HCEC 1CT (cell line): Measurements from ENCODE around the gene RAB23.

ENCODE experiments used
- DNase-seq: peaks from one replicate; pipeline ENCODE4 v3.0.0-alpha.2; 2017

RAB23 gene

DNA sequence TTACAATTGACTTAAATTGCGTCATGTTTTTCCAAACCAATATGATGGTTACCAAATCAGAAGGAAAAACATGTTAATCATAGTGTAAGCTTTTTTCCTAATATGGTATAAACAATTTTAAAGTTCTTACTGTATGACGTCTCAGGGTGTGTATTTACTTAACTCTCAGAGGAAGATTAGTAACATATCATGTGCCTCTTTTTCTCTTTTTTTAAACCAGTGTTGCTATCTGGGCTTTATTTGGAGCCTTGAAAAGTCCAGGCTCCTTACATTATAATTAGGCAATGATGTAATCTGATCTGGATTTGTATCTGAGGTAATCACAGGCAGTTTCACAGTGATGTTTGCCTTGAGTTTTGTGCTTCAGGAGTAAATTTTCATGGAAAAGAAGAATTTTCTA lies 20.4 kb upstream of the RAB23 start:
- DNase-seq = peak; percentile 100

DNA sequence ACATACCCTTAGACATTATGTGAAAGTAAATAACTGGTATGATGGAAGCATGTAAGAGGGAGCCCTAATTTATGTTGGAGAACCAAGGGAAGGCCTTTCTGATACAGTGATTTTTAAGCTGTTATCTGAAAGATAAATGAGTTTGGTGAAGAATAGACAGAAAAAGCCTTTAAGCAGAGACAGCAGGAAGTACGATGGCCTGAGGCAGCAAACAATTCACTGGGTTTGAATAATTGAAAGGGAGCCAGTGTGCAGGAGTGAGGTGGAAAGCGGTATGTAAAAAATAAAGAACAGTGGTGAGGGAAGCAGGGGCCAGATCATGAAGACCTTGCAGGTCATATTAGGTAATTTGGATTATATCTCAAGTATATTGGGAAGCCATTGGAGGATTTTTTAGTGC lies 4.1 kb upstream of the RAB23 start:
- no peak for DNase-seq

DNA sequence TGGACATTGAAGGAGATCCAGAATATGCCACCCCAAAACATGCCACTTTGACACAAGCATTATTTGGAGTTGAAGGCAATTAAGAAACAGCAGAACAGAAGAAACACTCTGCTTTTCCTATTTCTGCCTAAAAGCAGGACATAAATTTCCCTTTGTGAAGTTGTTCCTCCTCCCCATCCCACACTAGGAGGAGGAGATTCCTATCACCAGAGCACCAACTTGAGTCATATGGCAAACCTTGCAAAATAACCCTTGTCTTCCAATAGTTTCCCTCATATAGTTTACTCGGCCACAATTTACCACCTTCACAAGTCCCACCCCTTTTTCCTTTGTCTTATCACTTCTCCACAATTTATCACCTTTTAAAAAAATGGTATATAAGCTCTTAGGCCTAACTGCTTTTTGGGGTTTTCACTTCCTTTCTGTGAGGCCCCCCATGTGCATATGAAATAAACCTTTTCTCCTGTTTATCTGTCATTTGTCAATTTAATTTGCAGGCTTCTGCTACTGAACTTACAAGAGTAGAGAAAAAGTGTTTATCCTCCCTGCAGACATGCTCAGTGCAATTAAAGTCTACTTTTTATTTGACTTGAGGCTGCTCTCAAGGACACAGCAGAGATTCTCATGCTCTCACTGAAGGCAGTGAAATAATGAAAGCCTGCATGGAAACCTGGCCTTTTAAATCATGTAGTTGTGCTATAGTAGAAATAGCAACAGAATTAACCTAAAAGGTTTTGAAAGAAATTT lies 2.8 kb upstream of the RAB23 start:
- peak; percentile 70 for DNase-seq

DNA sequence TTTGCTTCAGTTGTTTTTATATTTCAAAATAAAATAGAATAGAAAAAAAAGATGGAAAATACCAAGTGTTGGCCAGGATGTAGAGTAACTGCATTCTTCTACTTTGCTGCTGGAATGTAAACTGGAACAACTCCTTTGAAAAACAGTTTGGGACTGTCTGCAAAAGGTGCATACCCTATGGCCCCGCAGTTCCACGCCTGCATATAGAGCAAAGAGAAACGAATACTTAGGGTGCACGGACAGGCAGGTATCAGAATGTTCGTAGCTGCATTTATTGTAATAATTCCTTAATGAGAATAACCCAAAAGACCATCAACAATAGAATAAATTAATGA lies 603 bp upstream of the RAB23 start:
- DNase-seq = peak; percentile 13

DNA sequence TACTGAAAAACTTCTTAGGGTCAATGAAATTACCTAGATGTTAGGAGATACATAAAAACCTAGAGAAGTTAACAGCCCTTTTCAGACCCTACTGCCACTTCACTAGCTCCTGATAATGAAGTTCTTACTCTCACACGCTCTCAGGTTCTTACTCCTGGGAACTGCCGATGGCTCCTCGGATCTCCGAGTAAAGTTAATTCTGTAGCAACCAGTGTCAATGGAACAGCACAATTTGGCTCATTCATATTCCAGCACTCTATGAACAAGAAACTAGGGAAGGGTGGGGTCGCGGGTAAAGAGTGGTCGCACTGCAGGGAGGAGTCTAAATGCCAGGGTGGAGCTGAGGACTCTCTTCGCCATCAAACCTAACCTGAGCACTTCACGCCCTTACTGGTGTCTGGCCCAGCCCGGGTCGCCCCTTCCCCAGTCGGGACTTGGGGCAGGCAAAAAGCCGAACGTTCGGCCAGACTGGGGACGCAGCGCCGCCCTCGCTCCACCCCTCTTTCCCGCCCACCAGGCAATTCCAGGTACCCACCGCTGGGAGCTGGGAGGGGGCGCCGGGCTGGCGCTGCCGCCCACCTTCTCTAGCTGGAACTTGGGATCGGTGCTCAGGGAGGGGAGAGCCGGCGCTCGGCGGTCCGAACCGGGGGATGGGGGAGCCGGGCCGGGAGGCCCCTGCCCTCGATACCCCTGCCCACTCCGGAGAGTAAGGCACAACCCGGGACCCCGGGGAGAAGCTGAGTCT lies 744 bp downstream of the RAB23 start:
- peak; percentile 77 for DNase-seq

DNA sequence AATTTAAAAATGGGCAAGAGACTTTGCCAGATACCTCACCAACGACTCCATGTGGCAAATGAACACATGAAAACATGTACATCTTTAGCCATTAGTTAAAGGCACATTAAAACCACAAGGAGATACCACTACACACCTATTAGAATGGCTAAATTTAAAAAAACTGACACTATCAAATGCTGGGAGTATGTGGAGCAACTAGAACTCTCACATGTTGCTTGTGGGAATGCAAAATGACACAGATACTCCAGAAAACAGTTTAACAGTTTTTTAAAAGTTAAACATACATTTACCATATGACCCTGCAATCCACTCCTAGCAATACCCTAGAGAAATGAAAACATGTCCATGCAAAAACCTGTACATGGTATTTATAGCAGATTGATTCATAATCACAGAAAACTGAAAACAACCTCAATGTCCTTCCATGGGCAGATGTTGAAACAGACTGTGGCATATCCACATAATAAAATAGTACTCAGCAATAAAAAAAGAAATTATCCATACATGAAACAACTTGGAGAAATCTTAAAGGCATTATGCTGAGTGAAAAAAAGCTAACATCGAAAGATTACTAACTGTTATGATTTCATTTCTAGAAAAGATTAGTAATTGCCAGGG lies 1.9 kb downstream of the RAB23 start:
- no peak for DNase-seq

DNA sequence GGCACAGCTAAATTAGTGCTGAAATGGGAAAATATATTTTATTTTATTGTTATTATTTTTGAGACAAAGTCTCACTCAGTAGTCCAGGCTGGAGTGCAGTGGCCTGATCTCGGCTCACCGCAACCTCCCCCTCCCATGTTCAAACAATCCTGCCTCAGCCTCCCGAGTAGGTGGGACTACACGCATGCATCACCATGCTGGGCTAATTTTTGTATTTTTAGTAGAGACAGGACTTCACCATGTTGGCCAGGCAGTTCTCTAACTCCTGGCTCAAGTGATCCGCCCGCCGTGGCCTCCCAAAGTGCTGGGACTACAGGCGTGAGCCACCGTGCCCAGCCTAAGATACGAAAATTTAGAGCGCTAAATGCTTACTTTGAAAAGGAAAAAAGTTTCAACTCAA lies 4.8 kb downstream of the RAB23 start:
- no peak for DNase-seq

DNA sequence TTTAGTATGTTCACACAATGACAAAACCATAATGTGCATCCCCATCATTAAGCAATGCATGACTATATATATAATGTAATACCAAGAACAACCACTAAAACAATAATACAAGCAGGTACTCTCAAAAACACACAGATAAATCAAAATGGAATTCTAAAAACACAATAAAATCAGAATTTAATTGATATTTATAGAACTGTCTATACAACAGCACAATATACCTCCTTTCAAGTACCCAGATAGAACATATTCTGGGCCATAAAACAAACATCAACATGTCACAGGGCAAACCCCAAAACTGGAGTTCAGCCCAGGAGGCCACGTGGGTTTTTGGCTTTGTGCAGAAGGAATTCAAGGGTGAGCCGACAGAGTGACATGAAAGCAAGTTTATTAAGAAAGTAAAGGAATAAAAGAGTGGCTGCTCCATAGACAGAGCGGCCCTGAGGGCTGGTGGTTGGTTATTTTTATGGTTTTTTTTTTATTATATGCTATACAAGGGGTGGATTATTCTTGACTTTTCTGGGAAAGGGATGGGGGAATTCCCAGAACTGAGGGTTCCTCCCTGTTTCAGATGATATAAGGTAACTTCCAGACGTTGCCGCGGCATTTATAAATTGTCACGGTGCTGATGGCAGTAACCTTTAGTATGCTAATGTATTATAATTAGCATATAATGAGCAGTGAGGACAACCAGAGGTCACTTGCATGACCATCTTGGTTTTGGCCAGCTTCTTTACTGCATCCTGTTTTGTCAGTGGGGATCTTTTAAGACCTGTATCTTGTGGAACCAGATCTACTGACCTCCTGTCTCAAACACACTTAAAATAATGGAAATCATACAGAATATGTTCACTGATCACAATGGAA lies 5.6 kb downstream of the RAB23 start:
- DNase-seq = peak; percentile 54

DNA sequence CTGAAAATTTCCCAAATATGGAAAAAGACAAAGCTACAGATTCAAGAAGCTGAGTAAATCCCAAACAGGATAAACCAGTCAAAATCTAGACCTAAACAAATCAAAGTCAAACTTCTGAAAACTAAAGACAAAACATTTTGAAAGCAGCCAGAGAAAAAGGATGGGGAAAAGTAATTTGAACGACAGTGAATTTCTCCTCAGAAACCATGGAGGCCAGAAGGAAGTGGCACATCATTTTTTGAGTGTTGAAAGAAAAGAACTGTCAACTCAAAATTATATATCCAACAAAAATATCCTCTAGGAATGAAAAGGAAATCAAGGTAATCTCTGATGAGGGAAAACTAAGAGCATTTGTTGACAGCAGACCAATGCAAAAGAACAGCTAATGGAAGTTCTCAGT lies 6.8 kb downstream of the RAB23 start:
- no peak for DNase-seq

DNA sequence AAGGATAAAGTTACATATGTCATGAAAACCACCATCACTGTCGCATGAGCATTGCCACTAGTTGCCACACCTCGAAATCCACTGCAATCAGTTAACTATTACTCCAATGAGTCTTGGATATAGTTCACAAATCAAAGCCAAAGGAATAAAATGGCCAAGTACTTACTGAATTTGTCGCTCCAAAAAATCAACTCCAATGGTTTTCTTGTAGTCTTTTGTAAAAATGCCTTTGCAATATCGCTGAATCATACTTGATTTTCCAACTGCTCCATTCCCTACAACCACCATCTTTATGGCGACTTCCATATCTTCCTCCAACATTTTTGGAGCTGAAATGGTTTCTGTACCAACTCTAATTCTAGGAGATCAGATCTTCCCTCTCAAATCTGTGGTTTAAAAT lies 12.0 kb downstream of the RAB23 start:
- no peak for DNase-seq

DNA sequence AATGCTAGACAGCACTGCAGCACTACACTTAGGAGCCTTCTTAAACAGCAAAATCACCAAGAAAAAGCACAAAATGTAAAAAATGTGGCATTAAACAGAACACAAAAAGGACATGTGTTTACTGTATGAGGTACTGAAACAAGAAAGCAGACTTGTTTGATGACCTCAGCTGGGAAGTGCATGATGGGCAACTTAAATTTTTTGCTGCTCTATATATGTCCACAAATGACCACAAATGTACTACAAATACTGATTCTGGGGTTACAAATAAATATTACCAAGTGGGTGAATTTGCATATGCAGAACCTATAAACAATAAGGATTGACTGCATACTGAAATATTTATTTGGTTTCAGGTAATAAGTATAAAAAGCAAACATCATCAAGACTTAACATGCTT lies 13.1 kb downstream of the RAB23 start:
- no peak for DNase-seq

DNA sequence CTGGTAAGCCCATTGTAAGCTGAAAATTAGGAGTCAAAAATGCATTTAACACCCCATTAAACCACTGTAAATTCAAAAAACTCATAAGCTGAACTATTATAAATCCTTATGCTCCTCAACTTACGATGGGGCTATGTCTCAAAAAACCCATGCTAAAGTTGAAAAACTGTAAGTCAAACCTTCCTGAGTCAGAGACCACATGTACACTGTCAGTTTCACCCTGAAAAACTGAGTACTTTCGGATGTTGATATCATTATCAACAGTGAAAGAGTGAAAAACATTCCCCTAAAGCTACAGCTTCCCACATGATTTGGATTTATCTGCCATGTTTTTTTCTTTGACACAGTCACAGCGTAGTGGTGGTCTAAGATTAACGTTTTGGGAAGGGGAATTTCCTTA lies 14.2 kb downstream of the RAB23 start:
- DNase-seq = no peak

DNA sequence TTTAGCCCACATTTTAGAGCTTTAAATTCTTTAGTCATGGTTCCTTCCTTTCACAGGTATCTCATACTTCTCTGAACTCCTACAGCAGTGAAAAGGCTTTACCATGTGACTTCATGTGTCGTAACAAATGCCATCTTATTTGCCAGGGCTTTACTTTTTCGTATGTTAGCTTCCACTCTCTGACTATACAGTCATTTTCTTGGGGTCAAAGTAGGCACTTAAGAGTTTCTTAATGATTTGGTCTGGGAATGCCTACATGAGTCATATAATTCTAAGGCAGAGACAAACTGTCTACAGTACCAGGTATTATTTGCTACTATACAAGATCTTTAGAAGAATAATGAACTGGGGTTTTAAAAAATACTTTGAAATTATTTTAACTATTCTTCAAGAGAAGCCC lies 15.0 kb downstream of the RAB23 start:
- peak; percentile 68 for DNase-seq

DNA sequence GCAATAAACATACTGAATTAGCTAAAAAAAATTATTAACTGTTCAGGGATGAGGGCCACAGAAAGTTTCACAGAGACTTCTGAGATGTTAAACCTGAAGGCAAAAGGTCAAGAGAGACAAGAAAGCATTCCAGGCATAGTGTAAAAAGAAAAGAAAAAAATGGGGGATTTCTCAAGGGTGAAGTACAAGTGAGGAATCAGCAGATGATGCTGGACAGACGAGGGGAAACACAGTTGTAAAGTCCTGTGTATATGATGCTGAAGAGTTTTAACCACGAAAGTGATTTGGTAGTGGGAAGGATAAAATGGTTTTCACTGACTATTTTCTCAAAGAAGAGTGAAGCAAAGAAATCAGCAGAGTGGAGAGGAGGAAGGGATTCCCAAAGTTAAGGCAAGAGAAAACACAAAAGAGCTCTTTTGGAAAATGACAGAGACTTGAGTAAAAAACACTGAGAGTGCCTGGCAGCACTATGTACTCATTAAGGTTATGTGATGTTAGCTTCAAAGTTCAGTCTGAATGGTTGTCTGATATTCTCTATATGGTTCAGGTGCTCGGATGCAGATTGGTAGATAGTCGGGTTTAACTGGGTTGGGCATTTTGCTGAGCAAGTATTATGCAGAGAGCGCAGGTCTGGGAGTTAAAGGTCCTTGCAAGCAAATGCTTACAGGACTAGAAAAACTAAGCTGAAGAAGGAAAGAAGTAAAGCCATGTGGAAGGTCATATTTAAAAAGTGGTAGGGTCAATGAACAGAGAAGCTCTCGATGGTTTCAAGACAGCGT lies 16.4 kb downstream of the RAB23 start:
- no peak for DNase-seq

DNA sequence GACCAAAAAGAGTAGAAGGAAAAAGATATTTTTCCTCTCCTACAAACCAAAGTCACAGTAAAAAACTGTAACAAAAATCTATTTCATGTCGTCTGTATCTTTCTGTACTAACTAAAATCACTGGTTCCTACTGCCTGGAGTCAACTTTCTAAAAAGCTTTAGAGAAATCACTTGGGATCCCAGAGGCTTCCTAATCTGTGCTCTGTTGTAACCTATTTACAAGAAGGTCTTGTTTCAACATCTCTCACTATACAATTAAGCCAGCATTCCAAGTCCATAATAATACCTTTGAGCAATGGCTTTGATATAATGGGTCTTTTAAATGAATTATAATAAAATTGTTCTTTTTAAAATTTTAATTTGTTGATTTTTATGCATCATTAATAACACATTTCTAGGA lies 20.4 kb downstream of the RAB23 start:
- no peak for DNase-seq

DNA sequence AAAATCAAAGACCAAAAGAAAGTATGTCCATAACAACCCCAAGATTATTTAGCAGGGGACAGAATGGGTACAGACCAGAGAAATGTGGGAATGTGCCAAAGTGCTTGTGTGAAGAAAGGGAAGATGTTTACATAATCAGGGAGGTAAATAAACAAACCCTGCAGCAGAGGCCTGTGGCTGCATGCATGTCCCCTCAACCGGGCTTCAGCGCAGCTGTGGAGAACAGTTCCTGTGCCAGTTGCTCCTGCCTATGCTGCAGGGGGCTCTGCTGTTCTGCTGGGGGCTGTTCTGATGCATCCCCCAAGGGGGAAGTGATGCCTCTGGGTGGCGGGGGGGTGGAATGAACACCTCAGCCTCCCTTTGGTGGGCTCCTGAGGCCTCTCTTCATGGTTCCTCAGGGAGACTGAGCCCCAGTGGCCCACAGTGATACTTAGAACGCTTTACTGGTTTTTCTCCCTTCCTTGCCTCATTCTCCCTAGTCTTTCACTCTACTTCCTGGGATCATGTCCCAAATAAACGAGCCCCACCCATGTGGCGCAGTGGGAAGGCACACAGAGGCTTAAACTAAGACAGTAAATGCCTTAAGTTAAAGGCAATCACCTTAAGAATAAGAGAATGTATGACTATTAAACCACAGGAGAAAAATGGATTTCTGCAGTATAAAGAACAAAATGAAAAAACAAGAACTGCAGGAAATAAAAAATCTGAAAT lies 23.0 kb downstream of the RAB23 start:
- DNase-seq = no peak

DNA sequence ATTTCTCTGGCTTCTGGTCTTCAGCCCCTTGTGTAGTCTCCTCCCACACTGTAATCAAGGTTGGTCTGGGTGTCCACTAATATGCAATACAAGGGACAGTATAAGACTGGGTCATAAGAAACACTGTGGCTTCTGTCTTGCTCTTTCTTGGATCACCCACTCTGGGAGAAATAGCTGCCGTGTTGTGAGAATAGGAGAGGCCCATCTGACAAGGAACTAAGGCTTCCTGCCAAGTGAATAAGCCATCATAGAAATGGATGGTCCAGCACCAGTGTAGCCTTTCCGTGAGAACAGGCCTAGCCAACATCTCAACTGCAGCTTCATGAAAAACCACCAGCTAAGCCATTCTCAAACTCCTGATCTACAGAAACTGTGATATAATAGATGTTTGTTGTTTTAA lies 26.6 kb downstream of the RAB23 start:
- no peak for DNase-seq

DNA sequence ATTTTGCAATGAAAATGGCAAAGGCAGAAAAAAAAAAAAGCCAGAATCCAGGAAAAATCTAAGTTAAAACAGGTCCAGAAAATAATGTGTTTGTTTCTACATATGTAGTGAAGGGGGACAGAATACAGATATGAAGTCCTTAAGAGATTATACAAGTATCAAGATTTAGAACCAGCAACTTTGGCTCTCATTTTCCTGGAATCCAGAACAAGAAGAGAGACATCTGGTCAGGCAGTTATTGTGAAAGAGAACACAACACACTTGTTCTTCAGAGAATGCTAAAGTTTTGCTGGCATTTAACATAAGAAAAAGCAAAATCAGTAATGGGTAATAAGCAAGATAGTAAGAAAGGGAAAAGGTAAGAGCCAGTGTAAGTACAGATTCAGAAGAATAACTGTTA lies 28.9 kb downstream of the RAB23 start:
- DNase-seq = no peak

DNA sequence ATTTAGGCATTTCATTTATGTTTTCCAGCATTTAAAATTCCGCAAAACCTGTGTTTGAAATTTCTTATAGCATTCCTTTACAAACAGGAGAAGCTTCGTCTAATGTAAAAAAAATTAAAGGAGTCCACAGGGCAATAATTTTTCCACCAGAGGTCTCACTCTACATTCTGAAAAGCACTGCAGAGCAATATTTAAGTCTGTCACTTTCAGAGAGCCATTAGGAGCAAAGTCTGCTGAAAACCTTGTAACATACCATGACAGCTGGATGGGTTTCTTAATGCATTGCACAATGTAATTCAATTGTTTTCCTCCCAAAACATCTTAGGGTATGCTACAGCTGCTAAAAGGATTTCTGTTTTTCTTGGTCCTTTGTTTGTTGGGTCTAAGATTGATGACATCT lies 32.0 kb downstream of the RAB23 start:
- DNase-seq = peak; percentile 69

DNA sequence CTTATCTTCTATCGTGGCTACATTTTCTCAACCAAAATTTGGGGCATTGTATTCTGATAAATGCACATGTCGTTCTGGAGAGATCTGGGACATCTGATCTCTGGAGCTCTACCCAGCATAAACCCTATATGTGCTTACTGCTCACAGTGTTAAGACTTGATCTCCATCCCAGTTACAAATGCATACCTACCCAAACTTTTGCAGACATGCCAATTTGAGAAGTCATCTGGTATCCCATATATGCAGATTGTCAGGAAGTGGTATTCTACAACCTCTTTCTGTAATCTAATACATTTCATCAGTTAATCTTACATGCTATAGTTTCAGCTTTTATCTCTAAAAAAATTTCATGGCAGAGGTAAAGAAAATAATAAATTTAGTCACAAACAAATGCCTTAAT lies 38.8 kb downstream of the RAB23 start:
- DNase-seq = no peak

DNA sequence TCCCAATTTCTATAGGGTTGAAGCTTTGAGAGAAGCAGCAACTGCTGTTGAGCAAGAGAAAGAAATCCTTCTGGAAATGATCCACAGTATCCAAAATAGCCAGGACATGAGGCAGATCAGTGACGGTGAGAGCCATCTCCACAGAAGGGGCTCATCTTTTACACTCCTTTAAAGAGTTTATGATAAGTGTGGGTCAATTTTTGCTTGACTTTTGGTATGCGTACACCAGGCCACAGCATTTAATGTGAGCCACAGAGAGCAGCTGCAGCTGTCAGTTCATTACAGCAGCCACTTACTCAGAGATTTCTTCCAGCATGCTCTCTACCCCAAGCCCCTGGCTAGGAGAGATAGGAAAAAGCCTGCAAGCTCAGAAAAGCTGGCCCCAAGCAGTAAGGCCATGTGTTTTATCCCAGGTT lies 40.1 kb downstream of the RAB23 start:
- no peak for DNase-seq

DNA sequence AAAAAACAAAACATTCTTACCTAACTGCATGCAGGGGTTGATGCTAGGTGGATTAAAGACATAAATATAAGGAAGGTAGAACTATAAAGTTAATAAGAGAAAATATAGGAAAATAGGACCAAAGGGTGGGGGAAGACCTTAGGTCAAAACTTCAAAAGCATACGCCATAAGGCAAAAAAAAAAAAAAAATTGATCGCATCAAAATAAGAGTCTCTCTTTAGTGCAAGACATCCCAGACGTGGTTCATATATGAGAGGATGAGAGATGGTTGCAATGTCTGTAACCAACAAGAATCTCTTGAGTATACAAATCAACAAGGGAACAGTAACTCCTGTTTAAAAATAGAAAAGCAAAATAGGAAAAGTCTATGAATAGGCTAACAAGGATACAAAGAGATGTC lies 41.5 kb downstream of the RAB23 start:
- DNase-seq = no peak
